ENCODE measurements around the gene ZSWIM5.
"Not testable (repeated sequence)": the region's sequence is repeated elsewhere in the genome, so short reads cannot be mapped to it uniquely, and the experiment has no call there.

The ZSWIM5 gene

GRCh38 chr1:45079533-45079932, 126.9 kb downstream of the ZSWIM5 start:
- DNase-seq, result no peak

- not testable (repeated sequence) for DNase-seq
Measured at GRCh38 chr1:45076959-45077358, 129.4 kb downstream of the ZSWIM5 start.

GRCh38 chr1:45071567-45071966, 134.8 kb downstream of the ZSWIM5 start:
- no peak for DNase-seq

GRCh38 chr1:45067806-45068205, 138.6 kb downstream of the ZSWIM5 start:
- DNase-seq, result no peak

- DNase-seq, result no peak
Measured at GRCh38 chr1:45065083-45065482, 141.3 kb downstream of the ZSWIM5 start.

GRCh38 chr1:45062463-45062862, 143.9 kb downstream of the ZSWIM5 start:
- not testable (repeated sequence) for DNase-seq

GRCh38 chr1:45059829-45060228, 146.6 kb downstream of the ZSWIM5 start:
- DNase-seq, result no peak

- DNase-seq, result no peak
Measured at GRCh38 chr1:45057542-45057941, 148.9 kb downstream of the ZSWIM5 start.

- DNase-seq, result no peak
Measured at GRCh38 chr1:45051005-45051772, 155.2 kb downstream of the ZSWIM5 start.

- no peak for DNase-seq
Measured at GRCh38 chr1:45047032-45047431, 159.4 kb downstream of the ZSWIM5 start.

GRCh38 chr1:45044916-45045315, 161.5 kb downstream of the ZSWIM5 start:
- no peak for DNase-seq

GRCh38 chr1:45043094-45043493, 163.3 kb downstream of the ZSWIM5 start:
- no peak for DNase-seq

- no peak for DNase-seq
Measured at GRCh38 chr1:45040297-45040696, 166.1 kb downstream of the ZSWIM5 start.

GRCh38 chr1:45038661-45039364, 167.6 kb downstream of the ZSWIM5 start:
- no peak for DNase-seq

GRCh38 chr1:45038240-45038639, 168.2 kb downstream of the ZSWIM5 start:
- no peak for DNase-seq

GRCh38 chr1:45037456-45037855, 168.9 kb downstream of the ZSWIM5 start:
- no peak for DNase-seq

GRCh38 chr1:45035631-45036301, 170.6 kb downstream of the ZSWIM5 start:
- no peak for DNase-seq

- DNase-seq, result no peak
Measured at GRCh38 chr1:45033356-45033755, 173.0 kb downstream of the ZSWIM5 start.

- no peak for DNase-seq
Measured at GRCh38 chr1:45032837-45033236, 173.6 kb downstream of the ZSWIM5 start.

- no peak for DNase-seq
Measured at GRCh38 chr1:45026446-45026845, 180.0 kb downstream of the ZSWIM5 start.

- no peak for DNase-seq
Measured at GRCh38 chr1:45023663-45024062, 182.7 kb downstream of the ZSWIM5 start.

GRCh38 chr1:45018599-45019230, 187.7 kb downstream of the ZSWIM5 start:
- peak; percentile 58 for DNase-seq

GRCh38 chr1:45016767-45017166, 189.6 kb downstream of the ZSWIM5 start:
- no peak for DNase-seq

Data from stimulated activated naive CD4-positive, alpha-beta T cell treated with Interleukin-2 at 50 U/mL for 16 hours (primary cell).